Body of pancreas (tissue), 4 donors: ENCODE measurements around the gene LTBP2.

Experiments
- POLR2A ChIP-seq, 3 donors: fragments of 450-650 bp; IDR thresholded peaks; one replicate each; pipeline ENCODE4 v1.6.1; 2016; ENCODE audit warnings: antibody characterized with exemption in 3 of 3, mild to moderate bottlenecking in 2 of 3
- TF ChIP-seq, protein P1 (sequence below), 7 experiments: fragments of 450-650 bp in 4 of 7; fragments of 200-600 bp in 3 of 7; sonication (generic) in 3 of 7; IDR thresholded peaks; one replicate each; pipeline ENCODE4 v1.5.1; 2016 to 2019; ENCODE audit warnings: antibody characterized with exemption in 7 of 7

DNA sequence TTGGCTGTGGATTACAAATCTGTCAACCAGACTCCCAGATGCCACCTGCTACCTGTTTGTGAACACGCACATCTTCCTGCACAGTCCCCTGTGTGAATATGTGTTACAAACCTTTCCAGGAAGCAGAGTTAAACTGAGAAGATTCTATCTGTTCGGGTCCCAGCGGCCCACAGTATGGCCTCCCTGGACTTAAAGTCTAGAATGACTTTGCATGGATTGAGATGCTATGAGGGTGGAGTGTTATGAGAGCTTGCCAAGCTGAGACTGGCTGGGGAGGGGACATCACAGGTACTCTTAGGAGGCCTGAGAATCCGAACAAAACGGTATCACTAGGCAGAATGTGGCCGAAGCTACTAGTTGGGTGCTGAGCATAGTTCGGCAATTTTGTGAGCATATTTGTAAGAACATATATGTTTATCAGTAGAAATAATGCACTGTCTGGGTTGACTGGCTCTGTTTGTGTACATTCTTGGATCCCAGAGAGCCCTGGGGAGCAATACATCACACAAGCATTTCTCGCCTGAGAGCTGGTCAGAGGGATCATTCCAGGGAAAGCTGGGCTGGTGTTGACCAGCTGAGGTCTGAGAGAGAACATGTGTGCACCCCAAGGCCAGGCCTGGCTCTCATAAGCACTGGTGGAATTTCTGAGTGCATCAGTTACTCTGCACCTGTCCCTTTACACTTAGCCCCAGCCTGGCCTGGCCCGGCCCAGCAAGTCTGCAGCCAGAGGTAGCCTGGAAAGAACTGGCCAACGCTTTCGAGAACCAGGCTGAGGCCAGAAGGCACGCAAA is 29.8 kb upstream of the LTBP2 start:
- TF ChIP-seq POLR2A (IDR thresholded peaks at IDR 0.05): no peak
- TF ChIP-seq, protein P1, sequence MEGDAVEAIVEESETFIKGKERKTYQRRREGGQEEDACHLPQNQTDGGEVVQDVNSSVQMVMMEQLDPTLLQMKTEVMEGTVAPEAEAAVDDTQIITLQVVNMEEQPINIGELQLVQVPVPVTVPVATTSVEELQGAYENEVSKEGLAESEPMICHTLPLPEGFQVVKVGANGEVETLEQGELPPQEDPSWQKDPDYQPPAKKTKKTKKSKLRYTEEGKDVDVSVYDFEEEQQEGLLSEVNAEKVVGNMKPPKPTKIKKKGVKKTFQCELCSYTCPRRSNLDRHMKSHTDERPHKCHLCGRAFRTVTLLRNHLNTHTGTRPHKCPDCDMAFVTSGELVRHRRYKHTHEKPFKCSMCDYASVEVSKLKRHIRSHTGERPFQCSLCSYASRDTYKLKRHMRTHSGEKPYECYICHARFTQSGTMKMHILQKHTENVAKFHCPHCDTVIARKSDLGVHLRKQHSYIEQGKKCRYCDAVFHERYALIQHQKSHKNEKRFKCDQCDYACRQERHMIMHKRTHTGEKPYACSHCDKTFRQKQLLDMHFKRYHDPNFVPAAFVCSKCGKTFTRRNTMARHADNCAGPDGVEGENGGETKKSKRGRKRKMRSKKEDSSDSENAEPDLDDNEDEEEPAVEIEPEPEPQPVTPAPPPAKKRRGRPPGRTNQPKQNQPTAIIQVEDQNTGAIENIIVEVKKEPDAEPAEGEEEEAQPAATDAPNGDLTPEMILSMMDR (IDR thresholded peaks at IDR 0.05): no peak
